Naive B cell (primary cell): Measurements from ENCODE around the gene RGS6. TPM values are rescaled to one million over a fixed set of nuclear protein-coding genes. Genes with fewer than 3 reads are reported as not detected.

ENCODE experiments used
- ATAC-seq, 2 donors: fragments of 150-1000 bp; cut with Tn5 transposase; 2 replicates each; pipeline ENCODE4 v1.10.0; 2021; ENCODE audit warnings: low read depth in 2 of 2, mild to moderate bottlenecking in 2 of 2, moderate library complexity in 2 of 2
- DNase-seq: peaks from one replicate; pipeline ENCODE4 v3.0.0; 2022
- H3K27ac Mint-ChIP-seq, 6 donors: one replicate each; pipeline ENCODE4 v1.8.0; 2020 to 2022; ENCODE audit warnings: mild to moderate bottlenecking in 6 of 6, mixed read lengths in 6 of 6, moderate library complexity in 5 of 6, inconsistent platforms in 2 of 6
- H3K27me3 Mint-ChIP-seq, 3 donors: one replicate each; pipeline ENCODE4 v1.8.0; 2021 to 2022; ENCODE audit warnings: mixed read lengths in 3 of 3, mild to moderate bottlenecking in 1 of 3
- H3K36me3 Mint-ChIP-seq, 2 donors: one replicate each; pipeline ENCODE4 v1.8.0; 2020 to 2022; ENCODE audit warnings: mixed read lengths in 2 of 2, inconsistent platforms in 1 of 2, mild to moderate bottlenecking in 1 of 2
- H3K4me1 Mint-ChIP-seq, 3 donors: one replicate each; pipeline ENCODE4 v1.8.0; 2020 to 2022; ENCODE audit warnings: mixed read lengths in 3 of 3, inconsistent platforms in 1 of 3, mild to moderate bottlenecking in 1 of 3, moderate library complexity in 1 of 3
- H3K4me3 Mint-ChIP-seq, 8 donors: one replicate each; pipeline ENCODE4 v1.8.0; 2020 to 2022; ENCODE audit warnings: mild to moderate bottlenecking in 8 of 8, mixed read lengths in 8 of 8, moderate library complexity in 8 of 8, inconsistent platforms in 2 of 8
- H3K9me3 Mint-ChIP-seq, 7 donors: one replicate each; pipeline ENCODE4 v1.8.0; 2020 to 2022; ENCODE audit warnings: mixed read lengths in 7 of 7, mild to moderate bottlenecking in 5 of 7, inconsistent platforms in 2 of 7, moderate library complexity in 1 of 7
- polyA plus RNA-seq, 6 donors: library from polyadenylated mRNA; unstranded; fragments of 300-500 nt; fragmentation: Illumina TruSeq; gene quantifications; one replicate each; pipeline ENCODE4 v1.2.3, GENCODE V29; 2021; ENCODE audit warnings: low read depth in 6 of 6

RGS6 gene
- polyA plus RNA-seq, 6 donors from 2014 or later = 0.06 to 0.28 (median 0.20) TPM; not detected in 2

DNA sequence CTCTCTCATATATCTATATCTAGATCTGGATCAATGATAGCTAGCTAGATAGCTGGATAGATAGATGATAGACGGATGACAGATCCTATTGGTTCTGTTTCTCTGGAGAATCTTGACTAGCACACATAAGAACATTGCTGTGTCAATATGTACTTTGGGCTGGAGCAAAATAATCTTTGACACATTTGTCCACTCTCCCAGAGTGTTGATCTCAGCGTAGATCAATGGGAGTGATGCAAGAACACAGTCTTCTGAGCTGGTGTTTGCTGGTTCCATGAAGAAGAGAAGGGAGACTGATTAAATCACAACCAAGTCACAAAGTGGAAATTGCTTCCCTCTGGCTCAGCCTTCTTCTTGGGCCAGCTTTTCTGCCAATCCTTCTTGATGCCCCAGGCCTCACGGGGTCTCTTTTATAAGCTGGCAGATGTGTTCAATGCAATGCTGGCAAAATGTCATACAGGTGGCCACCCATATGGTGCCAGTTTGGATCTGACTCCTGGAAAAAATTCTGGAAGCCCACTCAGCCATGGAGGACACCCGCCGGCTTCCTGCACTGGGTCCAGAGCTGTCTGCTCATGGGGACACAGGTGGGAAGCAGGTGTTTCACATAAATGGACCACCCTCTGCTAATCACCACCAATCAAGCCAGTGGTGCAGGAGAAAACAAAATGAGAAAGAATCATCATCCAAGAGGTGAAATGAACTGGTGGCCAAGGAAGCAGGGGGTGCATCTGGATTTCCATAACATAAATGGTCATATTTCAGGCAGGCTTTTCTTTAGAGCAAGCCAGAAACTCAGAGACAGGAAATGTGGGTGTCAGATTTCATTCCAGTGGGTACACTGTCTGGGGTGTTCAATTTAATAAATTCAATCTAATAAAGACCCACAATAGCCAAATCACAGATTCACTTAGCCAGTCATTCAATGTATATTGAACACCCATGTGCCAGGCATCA lies 651.4 kb downstream of the RGS6 start:
- Mint-ChIP-seq H3K4me3 (no peak overlapping the region), H3K27me3 (peaks cover 0 to 12% (median 9%) of the 10 kb centered on the region in 3 donors), H3K36me3 (peaks cover 8 to 35% of the 10 kb centered on the region in 2 donors), H3K27ac (peak overlapping the region in 1 of 6 donors; percentile 57), H3K4me1 (peaks cover 10 to 14% (median 14%) of the 10 kb centered on the region in 3 donors), H3K9me3 (peaks cover 0 to 13% (median 2%) of the 10 kb centered on the region in 7 donors)
- DNase-seq (no peak), ATAC-seq (no peak)

DNA sequence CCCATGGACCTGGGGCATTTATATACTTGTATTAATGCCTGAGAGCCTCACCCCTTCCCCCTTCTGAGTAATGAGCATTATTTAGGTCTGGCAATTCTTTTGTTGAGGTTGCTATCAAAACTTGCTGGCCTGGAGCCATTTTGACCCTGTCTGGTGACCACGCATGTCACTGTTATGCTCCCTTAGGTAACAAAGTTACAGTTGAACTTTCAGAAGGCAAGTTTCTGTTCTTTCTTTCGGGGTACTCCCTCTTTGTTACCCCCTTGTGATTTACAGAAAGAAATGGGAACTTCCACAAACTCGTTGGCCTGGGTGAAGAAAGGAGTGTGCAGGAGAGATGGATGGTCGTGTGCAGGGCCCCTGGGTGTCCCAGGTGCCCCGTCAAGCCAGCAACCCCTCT lies 656.3 kb downstream of the RGS6 start:
- Mint-ChIP-seq H3K9me3 (peaks cover 0 to 10% (median 4%) of the 10 kb centered on the region in 7 donors), H3K27ac (peak overlapping the region; percentile 27 to 96 (median 68)), H3K4me3 (peak overlapping the region in 5 of 8 donors; percentile 12 to 55 (median 34)), H3K27me3 (no peaks in the 10 kb centered on the region), H3K4me1 (peaks cover 24 to 53% (median 34%) of the 10 kb centered on the region in 3 donors), H3K36me3 (peaks cover 5 to 26% of the 10 kb centered on the region in 2 donors)
- ATAC-seq = peak; percentile 80 to 84
- DNase-seq = peak; percentile 18

- peaks cover 5 to 18% of the 10 kb centered on the region in 2 donors for H3K36me3 Mint-ChIP-seq
- peaks cover 0 to 5% (median 4%) of the 10 kb centered on the region in 7 donors for H3K9me3 Mint-ChIP-seq
- DNase-seq (no peak), ATAC-seq (no peak)
- H3K27me3 Mint-ChIP-seq = no peaks in the 10 kb centered on the region
- peak overlapping the region in 3 of 8 donors; percentile 22 to 83 (median 26) for H3K4me3 Mint-ChIP-seq
- H3K4me1 Mint-ChIP-seq = peaks cover 31 to 61% (median 42%) of the 10 kb centered on the region in 3 donors
- peak overlapping the region in 4 of 6 donors; percentile 8 to 52 (median 24) for H3K27ac Mint-ChIP-seq
Observed at GRCh38 chr14:72589652-72590051, 657.4 kb downstream of the RGS6 start.

- peak; percentile 30 for DNase-seq
Observed at GRCh38 chr14:72590577-72590976, 658.3 kb downstream of the RGS6 start.

GRCh38 chr14:72591391-72591790 lies 659.2 kb downstream of the RGS6 start:
- Mint-ChIP-seq H3K36me3 (peaks cover 1 to 5% of the 10 kb centered on the region in 2 donors), H3K9me3 (peaks cover 0 to 5% (median 0%) of the 10 kb centered on the region in 7 donors), H3K27ac (peak overlapping the region in 1 of 6 donors; percentile 27), H3K4me1 (peaks cover 35 to 65% (median 58%) of the 10 kb centered on the region in 3 donors), H3K27me3 (peaks cover 0 to 3% (median 0%) of the 10 kb centered on the region in 3 donors), H3K4me3 (peak overlapping the region in 1 of 8 donors; percentile 87)
- DNase-seq = no peak
- no peak for ATAC-seq

More at GRCh38 chr14:72590577-72590976, 658.3 kb downstream of the RGS6 start:
- peaks cover 0 to 5% (median 1%) of the 10 kb centered on the region in 7 donors for H3K9me3 Mint-ChIP-seq
- ATAC-seq = peak; percentile 72 to 73
- H3K4me3 Mint-ChIP-seq = peak overlapping the region; percentile 59 to 87 (median 83)
- peaks cover 5 to 9% of the 10 kb centered on the region in 2 donors for H3K36me3 Mint-ChIP-seq
- peaks cover 32 to 64% (median 49%) of the 10 kb centered on the region in 3 donors for H3K4me1 Mint-ChIP-seq
- H3K27me3 Mint-ChIP-seq = no peaks in the 10 kb centered on the region
- peak overlapping the region; percentile 1 to 90 (median 40) for H3K27ac Mint-ChIP-seq

DNA sequence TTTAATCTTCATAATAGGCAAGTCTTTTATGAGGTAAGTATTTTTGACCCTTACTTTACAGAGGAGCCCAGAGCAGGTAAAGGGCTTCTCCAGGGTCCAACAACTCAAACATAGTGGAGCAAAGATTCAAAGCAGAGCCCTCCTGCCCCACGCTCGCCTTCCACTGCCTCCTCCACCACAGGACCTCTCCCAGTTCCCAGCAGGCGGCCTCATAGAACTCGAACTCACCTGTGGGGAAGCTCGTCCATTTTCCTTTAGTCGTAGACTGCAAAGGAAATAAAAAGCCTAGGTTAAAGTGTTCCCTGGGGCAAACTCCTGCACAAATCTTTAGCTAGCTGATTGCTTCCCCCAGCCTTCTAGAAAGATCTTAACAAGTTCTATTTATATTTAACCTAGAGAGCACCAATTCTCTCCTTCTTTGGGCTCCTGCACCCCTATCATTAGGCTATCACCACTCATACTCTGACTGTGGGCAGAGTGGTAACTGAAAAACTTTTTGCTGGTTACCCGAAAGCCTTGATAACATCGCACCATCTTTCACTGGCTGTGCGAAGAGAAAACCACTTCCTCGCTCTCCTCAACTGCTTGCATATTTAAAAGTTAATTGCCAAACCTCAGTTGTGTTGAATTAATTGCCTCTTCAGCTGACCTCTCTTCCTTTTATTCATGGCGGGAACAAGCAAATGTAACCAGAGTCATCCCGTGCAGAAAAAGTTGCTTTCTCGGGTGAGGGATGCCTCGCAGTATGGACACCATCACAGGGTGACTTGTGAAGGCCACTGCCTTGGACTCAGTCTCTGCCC lies 662.1 kb downstream of the RGS6 start:
- Mint-ChIP-seq H3K36me3 (no peaks in the 10 kb centered on the region), H3K27me3 (peaks cover 0 to 4% (median 0%) of the 10 kb centered on the region in 3 donors), H3K27ac (peak overlapping the region in 2 of 6 donors; percentile 54 to 63), H3K4me1 (peaks cover 34 to 80% (median 67%) of the 10 kb centered on the region in 3 donors), H3K9me3 (peaks cover 0 to 1% (median 0%) of the 10 kb centered on the region in 7 donors), H3K4me3 (peak overlapping the region in 4 of 8 donors; percentile 6 to 82 (median 53))
- no peak for DNase-seq
- no peak for ATAC-seq

DNA sequence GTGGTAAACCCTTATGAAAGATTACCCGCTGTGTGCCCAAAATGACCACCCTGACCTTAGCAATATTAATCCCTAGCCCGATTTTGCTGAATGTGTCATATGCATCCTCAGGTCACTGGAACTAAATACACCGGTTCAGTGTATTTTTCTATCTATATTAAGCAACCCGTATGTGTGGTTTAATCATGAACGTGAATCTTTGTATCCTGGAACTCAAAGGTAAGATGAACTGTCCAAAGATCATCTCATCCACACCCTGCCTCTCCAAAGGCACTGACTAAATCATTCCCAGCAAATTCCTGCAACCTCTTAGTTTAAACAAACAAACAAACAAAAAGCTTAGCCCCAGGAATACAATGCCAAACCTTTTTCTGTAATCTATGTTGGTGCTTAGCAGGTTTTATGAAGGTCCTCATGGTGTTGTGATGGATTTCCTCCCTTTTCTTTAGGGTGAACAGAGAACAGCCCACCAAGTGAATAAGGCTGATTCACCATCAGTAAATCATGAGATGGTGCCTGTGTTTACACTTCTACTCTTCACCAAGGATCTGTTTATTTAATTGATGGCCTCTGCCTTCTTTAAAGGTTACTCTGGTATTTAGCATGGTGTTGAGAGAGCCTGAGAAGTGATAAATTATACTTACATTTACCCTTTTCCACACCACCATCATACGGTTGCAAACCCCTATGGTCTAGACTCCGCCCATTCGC lies 663.1 kb downstream of the RGS6 start:
- Mint-ChIP-seq H3K9me3 (peaks cover 0 to 1% (median 0%) of the 10 kb centered on the region in 7 donors), H3K4me1 (peaks cover 36 to 79% (median 67%) of the 10 kb centered on the region in 3 donors), H3K27me3 (peaks cover 0 to 4% (median 4%) of the 10 kb centered on the region in 3 donors), H3K4me3 (peak overlapping the region in 4 of 8 donors; percentile 6 to 82 (median 30)), H3K27ac (peak overlapping the region in 2 of 6 donors; percentile 17 to 24), H3K36me3 (no peaks in the 10 kb centered on the region)
- no peak for DNase-seq
- no peak for ATAC-seq

DNA sequence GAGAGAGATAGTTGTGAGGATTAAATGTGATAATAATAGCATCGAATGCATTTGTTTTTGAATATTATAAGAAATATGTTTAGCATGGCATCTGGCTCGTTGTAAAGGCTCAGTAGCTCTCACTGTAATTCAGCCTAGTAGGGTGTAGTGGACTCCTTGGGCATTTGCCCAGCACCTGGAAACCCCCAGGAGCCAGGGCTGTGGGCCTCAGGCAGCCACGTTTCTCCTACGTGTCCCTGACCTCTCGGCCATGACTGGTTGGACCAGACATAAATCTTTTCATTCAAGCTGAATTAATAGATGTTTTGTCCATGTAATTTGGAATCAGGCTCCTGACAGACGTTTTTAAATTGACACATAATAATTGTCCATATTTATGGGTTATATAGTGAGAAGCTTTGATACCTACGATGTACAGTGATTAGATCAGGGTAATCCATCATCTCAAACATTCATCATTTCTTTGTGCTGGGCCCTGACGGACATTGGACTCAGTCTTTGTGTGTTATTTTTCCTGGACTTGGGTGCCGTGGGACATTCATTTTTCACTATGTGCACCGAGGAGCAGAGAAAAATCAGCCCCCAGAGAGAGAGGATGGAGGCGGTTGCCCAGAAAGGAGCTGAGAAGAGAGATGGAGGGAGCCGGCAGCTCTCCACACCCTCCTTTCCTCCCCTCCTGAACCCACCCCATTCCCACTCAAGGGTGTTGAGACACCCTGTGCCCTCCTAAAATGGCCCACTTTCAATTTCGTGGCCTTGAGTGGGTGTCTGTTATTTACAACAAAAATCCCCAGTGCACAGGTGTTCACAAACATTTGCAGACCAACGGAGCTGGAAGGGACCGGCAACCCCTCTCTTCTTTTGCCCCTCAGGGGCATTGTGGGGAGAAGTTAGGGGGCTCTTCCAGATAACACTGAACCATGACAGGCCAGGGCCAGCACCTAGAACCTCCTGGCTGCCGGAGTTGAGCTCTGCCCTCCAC lies 665.3 kb downstream of the RGS6 start:
- peaks cover 38 to 69% (median 66%) of the 10 kb centered on the region in 3 donors for H3K4me1 Mint-ChIP-seq
- peak overlapping the region in 5 of 6 donors; percentile 15 to 82 (median 41) for H3K27ac Mint-ChIP-seq
- ATAC-seq (peak; percentile 37 to 56), DNase-seq (no peak)
- H3K4me3 Mint-ChIP-seq = peak overlapping the region in 6 of 8 donors; percentile 39 to 81 (median 65)
- peaks cover 5 to 19% (median 15%) of the 10 kb centered on the region in 3 donors for H3K27me3 Mint-ChIP-seq
- H3K36me3 Mint-ChIP-seq = no peaks in the 10 kb centered on the region
- H3K9me3 Mint-ChIP-seq = peaks cover 0 to 1% (median 0%) of the 10 kb centered on the region in 7 donors

- H3K27me3 Mint-ChIP-seq = peaks cover 5 to 19% (median 15%) of the 10 kb centered on the region in 3 donors
- no peak for DNase-seq
- peak overlapping the region in 3 of 6 donors; percentile 15 to 57 (median 16) for H3K27ac Mint-ChIP-seq
- peak; percentile 51 to 74 for ATAC-seq
- H3K4me1 Mint-ChIP-seq = peaks cover 38 to 62% (median 61%) of the 10 kb centered on the region in 3 donors
- H3K4me3 Mint-ChIP-seq = peak overlapping the region in 6 of 8 donors; percentile 39 to 81 (median 65)
- H3K36me3 Mint-ChIP-seq = no peaks in the 10 kb centered on the region
- no peaks in the 10 kb centered on the region for H3K9me3 Mint-ChIP-seq
Observed at GRCh38 chr14:72598306-72598705, 666.1 kb downstream of the RGS6 start.

GRCh38 chr14:72599579-72600470 lies 667.6 kb downstream of the RGS6 start:
- ATAC-seq (no peak), DNase-seq (no peak)
- H3K4me1 Mint-ChIP-seq = peaks cover 29 to 52% (median 48%) of the 10 kb centered on the region in 3 donors
- H3K9me3 Mint-ChIP-seq = no peaks in the 10 kb centered on the region
- H3K27me3 Mint-ChIP-seq = peaks cover 5 to 19% (median 15%) of the 10 kb centered on the region in 3 donors
- H3K36me3 Mint-ChIP-seq = no peaks in the 10 kb centered on the region
- peak overlapping the region in 1 of 8 donors; percentile 77 for H3K4me3 Mint-ChIP-seq
- peak overlapping the region in 3 of 6 donors; percentile 26 to 74 (median 27) for H3K27ac Mint-ChIP-seq
